ENCODE data around the gene C9orf50. TPM values are rescaled to one million over a fixed set of nuclear protein-coding genes. Genes with fewer than 3 reads are reported as not detected.

Gene C9orf50
- total RNA-seq, 1 experiment from 2014 or later, result not detected

GRCh38 chr9:129667850-129668249 is 46.9 kb upstream of the C9orf50 start:
- intact Hi-C loops (cut with micrococcal nuclease; ENCODE audit: unreplicated experiment), result no loop called here
- no peak overlapping the region for H3K27ac ChIP-seq
- H3K27me3 ChIP-seq (ENCODE audit: insufficient read depth, low read depth), result peaks cover 5% of the 10 kb centered on the region; the same call in 1 of the 2 replicates
- no peaks in the 10 kb centered on the region for H3K79me2 ChIP-seq (ENCODE audit: low read depth)
- ChIA-PET CTCF (interaction anchor here (0.7 kb wide), 1 partner anchor 757 kb away, joined by 11 read pairs; no protein-coding TSS in a partner anchor), POLR2A (ENCODE audit: unreplicated experiment) (no interaction called here)
- no TSS peak for BruUV-seq (replicated peaks)
- no peaks in the 10 kb centered on the region for H3K4me1 ChIP-seq (replicated peaks; ENCODE audit: insufficient read depth)
- H2AFZ ChIP-seq, result no peak overlapping the region
- no peaks in the 10 kb centered on the region for H3F3A ChIP-seq (ENCODE audit: insufficient read depth, low read depth)
- H3K9me2 ChIP-seq (ENCODE audit: insufficient read depth), result no peaks in the 10 kb centered on the region
- TF ChIP-seq CTCF (conservative IDR thresholded peaks at IDR 0.05) (no peak), EZH2 (IDR thresholded peaks at IDR 0.05; ENCODE audit: low read depth) (no peak)
- DNase-seq, result peak in 1 of 2 experiments; percentile 19
- H3K4me2 ChIP-seq, result no peak overlapping the region
- no peaks in the 10 kb centered on the region for H3K9me3 ChIP-seq (ENCODE audit: insufficient read depth, low read depth)
- no peaks in the 10 kb centered on the region for H3K36me3 ChIP-seq (ENCODE audit: low read depth)
- H3K4me3 ChIP-seq, result no peak overlapping the region
- H4K20me1 ChIP-seq (ENCODE audit: insufficient read depth), result no peaks in the 10 kb centered on the region

- no peak for DNase-seq
- no peak overlapping the region for H2AFZ ChIP-seq
- no peaks in the 10 kb centered on the region for H3K9me3 ChIP-seq (ENCODE audit: insufficient read depth, low read depth)
- no peaks in the 10 kb centered on the region for H3K79me2 ChIP-seq (ENCODE audit: low read depth)
- H4K20me1 ChIP-seq (ENCODE audit: insufficient read depth), result no peaks in the 10 kb centered on the region
- CTCF ChIA-PET, result no interaction called here
- no peaks in the 10 kb centered on the region for H3F3A ChIP-seq (ENCODE audit: insufficient read depth, low read depth)
- H3K27ac ChIP-seq, result no peak overlapping the region
- no peak for TF ChIP-seq EZH2 (IDR thresholded peaks at IDR 0.05; ENCODE audit: low read depth)
- no peak for TF ChIP-seq CTCF (conservative IDR thresholded peaks at IDR 0.05)
- no peaks in the 10 kb centered on the region for H3K4me1 ChIP-seq (replicated peaks; ENCODE audit: insufficient read depth)
- no TSS peak for BruUV-seq (replicated peaks)
- intact Hi-C loops (cut with micrococcal nuclease; ENCODE audit: unreplicated experiment), result no loop called here
- peaks cover 3% of the 10 kb centered on the region; the same call in 1 of the 2 replicates for H3K27me3 ChIP-seq (ENCODE audit: insufficient read depth, low read depth)
- no peaks in the 10 kb centered on the region for H3K9me2 ChIP-seq (ENCODE audit: insufficient read depth)
- no peak overlapping the region for H3K4me2 ChIP-seq
- H3K4me3 ChIP-seq, result no peak overlapping the region
- no peaks in the 10 kb centered on the region for H3K36me3 ChIP-seq (ENCODE audit: low read depth)
- POLR2A ChIA-PET (ENCODE audit: unreplicated experiment), result interaction anchor here (0.6 kb wide), 1 partner anchor 203 kb away, joined by 12 read pairs; no protein-coding TSS in a partner anchor
Observed at GRCh38 chr9:129667378-129667777, 46.5 kb upstream of the C9orf50 start.

GRCh38 chr9:129666575-129666974 is 45.7 kb upstream of the C9orf50 start:
- TF ChIP-seq CTCF (conservative IDR thresholded peaks at IDR 0.05) (no peak), EZH2 (IDR thresholded peaks at IDR 0.05; ENCODE audit: low read depth) (no peak)
- Histone ChIP-seq H3K9me3 (ENCODE audit: insufficient read depth, low read depth) (no peaks in the 10 kb centered on the region), H3K27ac (no peak overlapping the region), H3K4me1 (replicated peaks; ENCODE audit: insufficient read depth) (no peaks in the 10 kb centered on the region), H3K79me2 (ENCODE audit: low read depth) (no peaks in the 10 kb centered on the region), H3K4me2 (no peak overlapping the region), H3K27me3 (ENCODE audit: insufficient read depth, low read depth) (peaks cover 3% of the 10 kb centered on the region; the same call in 1 of the 2 replicates), H3K4me3 (no peak overlapping the region), H3K9me2 (ENCODE audit: insufficient read depth) (no peaks in the 10 kb centered on the region), H3K36me3 (ENCODE audit: low read depth) (no peaks in the 10 kb centered on the region), H2AFZ (no peak overlapping the region), H4K20me1 (ENCODE audit: insufficient read depth) (no peaks in the 10 kb centered on the region), H3F3A (ENCODE audit: insufficient read depth, low read depth) (no peaks in the 10 kb centered on the region)
- no peak for DNase-seq
- ChIA-PET POLR2A (ENCODE audit: unreplicated experiment) (no interaction called here), CTCF (no interaction called here)
- intact Hi-C loops (cut with micrococcal nuclease; ENCODE audit: unreplicated experiment), result no loop called here
- no TSS peak for BruUV-seq (replicated peaks)
